ENCODE data around the gene NEDD9. TPM values are rescaled to one million over a fixed set of nuclear protein-coding genes. Genes with fewer than 3 reads are reported as not detected.

The NEDD9 gene
- total RNA-seq, 1 experiment from 2014 or later, result 0.17 TPM

GRCh38 chr6:11276228-11276627, 43.8 kb upstream of the NEDD9 start:
- no peak overlapping the region for H3K9ac ChIP-seq (ENCODE audit: low read length)
- no TSS peak for BruUV-seq (replicated peaks)
- TF ChIP-seq MAX (IDR thresholded peaks at IDR 0.05) (no peak), ELF1 (IDR thresholded peaks at IDR 0.05; ENCODE audit: borderline replicate concordance, low read depth) (no peak), TCF7L2 (IDR thresholded peaks at IDR 0.05; ENCODE audit: borderline replicate concordance, extremely low read depth, insufficient read depth, insufficient read length) (no peak), REST (IDR thresholded peaks at IDR 0.05; ENCODE audit: low read depth) (no peak), POLR2A (IDR thresholded peaks at IDR 0.05; ENCODE audit: borderline replicate concordance, extremely low read depth, insufficient read depth, insufficient read length) (no peak), CEBPB (IDR thresholded peaks at IDR 0.05; ENCODE audit: low read depth) (no peak), ZBTB33 (IDR thresholded peaks at IDR 0.05; ENCODE audit: extremely low read depth, insufficient replicate concordance, low read length) (no peak)
- no peak overlapping the region for H3K4me2 ChIP-seq (ENCODE audit: low read length)
- no peaks in the 10 kb centered on the region for H3K36me3 ChIP-seq (ENCODE audit: control insufficient read depth in 1 of 2, insufficient read depth in 2 of 2, low read length in 2 of 2)
- DNase-seq (ENCODE audit: low read depth, low spot score) (no peak), ATAC-seq (no peak)
- no peaks in the 10 kb centered on the region for H4K20me1 ChIP-seq (ENCODE audit: insufficient read depth)
- no peaks in the 10 kb centered on the region for H3K9me2 ChIP-seq (ENCODE audit: insufficient read depth)
- no peak overlapping the region for H2AFZ ChIP-seq (ENCODE audit: low read depth, low read length, poor library complexity, severe bottlenecking)
- ChIA-PET POLR2A (no interaction called here), RAD21 (ENCODE audit: low non-redundant PET in 1 of 2, low total read pairs in 2 of 2, uncharacterized antibody in 2 of 2, unreplicated experiment in 2 of 2) (no interaction called here), CTCF (no interaction called here)
- no peaks in the 10 kb centered on the region for H3K27me3 ChIP-seq (ENCODE audit: insufficient read depth, low read length)
- H3K4me1 ChIP-seq (ENCODE audit: control insufficient read depth in 1 of 2, insufficient read depth in 2 of 2, low read length in 2 of 2), result peaks cover 0 to 7% of the 10 kb centered on the region in 2 experiments; a peak in 1 of 4 replicates
- H3K27ac ChIP-seq (ENCODE audit: low read depth, low read length), result no peak overlapping the region
- H3K79me2 ChIP-seq (ENCODE audit: insufficient read depth, low read length), result no peaks in the 10 kb centered on the region
- no peak overlapping the region for H3K4me3 ChIP-seq (replicated peaks in 1 of 2; ENCODE audit: low read depth in 1 of 2, low read length in 2 of 2)
- intact Hi-C loops (cut with micrococcal nuclease), result no loop called here
- no peaks in the 10 kb centered on the region for H3K9me3 ChIP-seq (ENCODE audit: control insufficient read depth in 1 of 2, insufficient read depth in 1 of 2, low read depth in 1 of 2, low read length in 2 of 2)

Data from HCT116 (cell line).